H1 (cell line): ENCODE results near the gene SDHAF2. TPM values are rescaled to one million over a fixed set of nuclear protein-coding genes. Genes with fewer than 3 reads are reported as not detected.
A peak's percentile ranks its signal among the peaks of the same experiment; 100 is the strongest.

Experiments
- BACH1 ChIP-seq: IDR thresholded peaks from 2 replicates; pipeline ENCODE4 v1.6.1; 2012; ENCODE audit warnings: low read length, improper control_type of control experiment
- BRCA1 ChIP-seq: IDR thresholded peaks from 2 replicates; pipeline ENCODE4 v1.6.1; 2012; ENCODE audit warnings: low read depth, low read length, improper control_type of control experiment
- CREB1 ChIP-seq: IDR thresholded peaks from 2 replicates; pipeline ENCODE4 v1.6.1; 2012; ENCODE audit warnings: inconsistent platforms
- FOSL1 ChIP-seq: IDR thresholded peaks from 2 replicates; pipeline ENCODE4 v1.6.1; 2011; ENCODE audit warnings: mild to moderate bottlenecking, low read depth, low read length, moderate library complexity; ENCODE audit not compliant: insufficient read depth
- HDAC2 ChIP-seq, 2 experiments: fragments of 300-600 bp in 1 of 2; sonication (generic) in 1 of 2; IDR thresholded peaks; 2 replicates each; pipeline ENCODE4 v1.6.1; 2011 to 2012; ENCODE audit warnings: low read depth in 2 of 2, low read length in 2 of 2, mild to moderate bottlenecking in 2 of 2, moderate library complexity in 2 of 2, borderline replicate concordance in 1 of 2, inconsistent platforms in 1 of 2
- KDM4A ChIP-seq: IDR thresholded peaks from one replicate; pipeline ENCODE4 v1.7.1; 2012; ENCODE audit warnings: low read depth, mild to moderate bottlenecking, moderate library complexity, low read length, inconsistent platforms; ENCODE audit not compliant: severe bottlenecking
- KDM5A ChIP-seq: fragments of 200-600 bp; IDR thresholded peaks from 2 replicates; pipeline ENCODE4 v1.7.1; 2012; ENCODE audit warnings: mild to moderate bottlenecking, low read length, inconsistent platforms, mixed read lengths
- NANOG ChIP-seq: IDR thresholded peaks from 2 replicates; pipeline ENCODE4 v1.6.1; 2011; ENCODE audit warnings: low read length, low read depth, mild to moderate bottlenecking, inconsistent platforms; ENCODE audit not compliant: insufficient read depth, poor library complexity, severe bottlenecking
- POLR2A ChIP-seq, 2 experiments: IDR thresholded peaks; 1 replicate in 1 of 2; 2 replicates in 1 of 2; pipeline ENCODE4 v1.6.1; 2011; ENCODE audit warnings: low read depth in 2 of 2, low read length in 2 of 2, mild to moderate bottlenecking in 2 of 2; ENCODE audit errors: control extremely low read depth in 1 of 2
- RAD21 ChIP-seq, 2 experiments: IDR thresholded peaks in 1 of 2; conservative IDR thresholded peaks in 1 of 2; 2 replicates each; pipeline ENCODE4 v1.6.1; 2011; ENCODE audit warnings: low read depth in 2 of 2, low read length in 2 of 2, improper control_type of control experiment in 1 of 2, inconsistent platforms in 1 of 2, mild to moderate bottlenecking in 1 of 2, moderate library complexity in 1 of 2
- RXRA ChIP-seq: IDR thresholded peaks from 2 replicates; pipeline ENCODE4 v1.6.1; 2011; ENCODE audit warnings: low read depth, mild to moderate bottlenecking, low read length, moderate library complexity; ENCODE audit not compliant: insufficient read depth
- SIN3A ChIP-seq, 2 experiments: IDR thresholded peaks in 1 of 2; conservative IDR thresholded peaks in 1 of 2; 2 replicates each; pipeline ENCODE4 v1.6.1; 2011 to 2012; ENCODE audit warnings: low read length in 2 of 2, improper control_type of control experiment in 1 of 2, low read depth in 1 of 2, mild to moderate bottlenecking in 1 of 2
- SP2 ChIP-seq: IDR thresholded peaks from 2 replicates; pipeline ENCODE4 v1.6.1; 2012; ENCODE audit warnings: mild to moderate bottlenecking, low read length, inconsistent platforms
- TCF12 ChIP-seq: IDR thresholded peaks from 2 replicates; pipeline ENCODE4 v1.6.1; 2011; ENCODE audit warnings: low read depth, mild to moderate bottlenecking, low read length
- polyA plus RNA-seq, 7 experiments: library from polyadenylated mRNA; depleted of rRNA in 3 of 7; stranded (reverse) in 5 of 7; unstranded in 2 of 7; fragments of >200 nt in 5 of 7; fragments of 200-250 nt in 2 of 7; gene quantifications; 1 replicate in 5 of 7; 2 replicates in 1 of 7; 4 replicates in 1 of 7; pipeline versions ENCODE4 v1.2.1 to v1.2.3, GENCODE V29; 2011 to 2013; ENCODE audit warnings: missing spikeins in 2 of 7, mixed read lengths in 2 of 7
- total RNA-seq: library from RNA; stranded (reverse); fragmentation: NEBNext Ultra II Directional; extraction: Animal tissue kit (Norgen Biotek cat#: 25700); gene quantifications from 2 replicates; pipeline ENCODE4 v1.2.1, GENCODE V29; 2021

SDHAF2 gene
- total and polyA plus RNA-seq, 2 of the 8 experiments (the other 6 are each of a cell fraction or from before 2014, with no cell fraction given) = 41.0 to 114 TPM

DNA sequence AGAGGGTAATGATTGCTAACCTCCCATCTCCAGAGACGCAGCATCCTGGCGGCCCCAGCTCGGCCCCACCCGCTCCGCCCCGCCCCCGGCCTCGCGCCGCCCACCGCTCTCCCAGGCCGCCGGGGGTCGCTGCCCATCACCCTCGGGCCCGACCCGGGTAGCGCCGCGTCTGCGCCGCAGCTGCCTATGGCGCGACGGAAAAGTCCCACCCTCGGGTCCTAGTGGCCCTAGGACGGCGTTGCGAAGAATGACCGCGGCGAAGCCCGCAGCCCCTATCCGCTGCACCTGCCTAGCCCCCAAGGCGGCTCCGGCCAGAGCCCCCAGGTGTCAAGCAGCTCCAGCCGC lies 606 bp upstream of the SDHAF2 start (continued):
- no peak for TF ChIP-seq KDM5A
- no peak for TF ChIP-seq SP2
- TF ChIP-seq KDM4A = peak; percentile 22
- peak; percentile 56; the same call in 1 of the 2 replicates for TF ChIP-seq CREB1
- no peak for TF ChIP-seq FOSL1
- TF ChIP-seq HDAC2 (IDR thresholded peaks at IDR 0.05; ENCODE audit: borderline replicate concordance in 1 of 2, low read depth in 2 of 2, low read length in 2 of 2) = no peak
- peak in 1 of 2 experiments; percentile 76; a peak in 2 of 3 replicates for TF ChIP-seq POLR2A (IDR thresholded peaks at IDR 0.05; ENCODE audit: control extremely low read depth in 1 of 2, low read depth in 2 of 2, low read length in 2 of 2)
- TF ChIP-seq RAD21 (IDR thresholded peaks at IDR 0.05 in 1 of 2, conservative IDR thresholded peaks at IDR 0.05 in 1 of 2; ENCODE audit: low read depth in 2 of 2, low read length in 2 of 2) = 0 out of 4 replicates have a peak, but pooled peaks of 1 of the 2 experiments have one; percentile 6
- no peak for TF ChIP-seq BACH1
- no peak for TF ChIP-seq NANOG
- TF ChIP-seq BRCA1 = no peak
- TF ChIP-seq SIN3A (conservative IDR thresholded peaks at IDR 0.05 in 1 of 2, IDR thresholded peaks at IDR 0.05 in 1 of 2; ENCODE audit: low read depth in 1 of 2, low read length in 2 of 2) = 0 out of 4 replicates have a peak, but pooled peaks of 1 of the 2 experiments have one; percentile 9
- TF ChIP-seq TCF12 = no peak
- no peak for TF ChIP-seq RXRA
